Stimulated activated CD4-positive, alpha-beta T cell treated with anti-CD3 and anti-CD28 coated beads, Interleukin-1b, Interleukin-23, amount 100 ng/mL, for 4 hours (primary cell): Measurements from ENCODE around the gene SCAI.
"Not testable (repeated sequence)": the region's sequence is repeated elsewhere in the genome, so short reads cannot be mapped to it uniquely, and the experiment has no call there.

Experiments used
- DNase-seq, 2 donors: peaks; one replicate each; pipeline ENCODE4 v3.0.0-alpha.2; 2020; ENCODE audit warnings: low read depth in 2 of 2

Gene SCAI

GRCh38 chr9:125143377-125144090 lies at the start of gene SCAI:
TSS of gene SCAI (minus strand) at chr9:125143528. CDS start at chr9:125143437, 91 bp downstream.
- peak; percentile 94 to 97 for DNase-seq

GRCh38 chr9:125190361-125190801 lies 47.1 kb upstream of the SCAI start:
- peak in 1 of 2 donors; percentile 22 for DNase-seq

GRCh38 chr9:125189361-125190289 lies 46.3 kb upstream of the SCAI start, which contains the start of gene PPP6C:
TSS of gene PPP6C (minus strand) at chr9:125189803. CDS start at chr9:125189718, 85 bp downstream.
- peak; percentile 95 to 97 for DNase-seq

GRCh38 chr9:125189011-125189360 lies 45.7 kb upstream of the SCAI start:
- DNase-seq: peak in 1 of 2 donors; percentile 17

- DNase-seq: no peak
These were observed 40.2 kb upstream of the SCAI start for GRCh38 chr9:125183561-125183960.

- DNase-seq: no peak
These were observed 39.7 kb upstream of the SCAI start for GRCh38 chr9:125183054-125183453.

- DNase-seq: not testable (repeated sequence)
These were observed 38.4 kb upstream of the SCAI start for GRCh38 chr9:125181756-125182155.

- no peak for DNase-seq
These were observed 37.5 kb upstream of the SCAI start for GRCh38 chr9:125180876-125181275.

GRCh38 chr9:125179776-125180175 lies 36.4 kb upstream of the SCAI start:
- DNase-seq: not testable (repeated sequence)

GRCh38 chr9:125177888-125178287 lies 34.6 kb upstream of the SCAI start:
- no peak for DNase-seq

GRCh38 chr9:125176636-125177035 lies 33.3 kb upstream of the SCAI start:
- no peak for DNase-seq

GRCh38 chr9:125172031-125172755 lies 28.9 kb upstream of the SCAI start:
- DNase-seq: no peak

GRCh38 chr9:125169895-125170294 lies 26.6 kb upstream of the SCAI start:
- no peak for DNase-seq

GRCh38 chr9:125166762-125167161 lies 23.4 kb upstream of the SCAI start:
- DNase-seq: no peak

- not testable (repeated sequence) for DNase-seq
These were observed 19.6 kb upstream of the SCAI start for GRCh38 chr9:125162891-125163290.

GRCh38 chr9:125161284-125161918 lies 18.1 kb upstream of the SCAI start:
- DNase-seq: no peak

- DNase-seq: no peak
These were observed 17.4 kb upstream of the SCAI start for GRCh38 chr9:125160750-125161149.

- DNase-seq: no peak
These were observed 13.2 kb upstream of the SCAI start for GRCh38 chr9:125156551-125156950.

- DNase-seq: no peak
These were observed 10.5 kb upstream of the SCAI start for GRCh38 chr9:125153712-125154367.

- DNase-seq: no peak
These were observed 8.4 kb upstream of the SCAI start for GRCh38 chr9:125151730-125152129.
